CD4-positive, alpha-beta T cell (primary cell): ENCODE measurements around the gene PRR5L. TPM values are rescaled to one million over a fixed set of nuclear protein-coding genes. Genes with fewer than 3 reads are reported as not detected.

Experiments used
- ATAC-seq: fragments of 200-7000 bp; cut with Tn5 transposase; one replicate; pipeline ENCODE4 v1.10.0; 2022; ENCODE audit warnings: mild to moderate bottlenecking; ENCODE audit not compliant: poor library complexity
- CTCF ChIA-PET: fragments of 350-600 bp; sonication (Branson Sonifier 250); formaldehyde crosslinking; loops from one replicate; lab custom pipeline; 2021; ENCODE audit warnings: antibody characterized with exemption, inconsistent platforms; lab: Charles Lee
- POLR2A ChIA-PET: fragments of 350-600 bp; sonication (Branson Sonifier 250); formaldehyde crosslinking; loops from one replicate; lab custom pipeline; 2021; ENCODE audit warnings: antibody characterized with exemption, inconsistent platforms; lab: Charles Lee
- DNase-seq, 14 experiments: peaks; one replicate each; pipeline ENCODE4 v3.0.0-alpha.2; 2013 to 2020; ENCODE audit warnings: mixed read lengths in 2 of 14
- H3K27ac ChIP-seq, 2 donors: one replicate each; pipeline versions ENCODE4 v1.5.1 to v1.7.0; 2013; ENCODE audit warnings: low read length in 2 of 2, low read depth in 1 of 2, mild to moderate bottlenecking in 1 of 2
- H3K27me3 ChIP-seq, 2 experiments: 1 replicate in 1 of 2; 2 replicates in 1 of 2; pipeline versions ENCODE4 v1.6.1 to v1.7.0; 2013; ENCODE audit warnings: low read length in 2 of 2, control low read depth in 1 of 2, mild to moderate bottlenecking in 1 of 2, moderate library complexity in 1 of 2; ENCODE audit not compliant: insufficient read depth in 2 of 2, control insufficient read depth in 1 of 2
- H3K36me3 ChIP-seq: one replicate; pipeline ENCODE4 v1.6.1; 2013; ENCODE audit warnings: low read length, control low read depth; ENCODE audit not compliant: insufficient read depth
- H3K4me1 ChIP-seq: one replicate; pipeline ENCODE4 v1.6.1; 2013; ENCODE audit warnings: low read length, control low read depth; ENCODE audit not compliant: insufficient read depth
- H3K4me3 ChIP-seq: one replicate; pipeline ENCODE4 v1.5.1; 2013; ENCODE audit warnings: mild to moderate bottlenecking, low read length, moderate library complexity
- H3K9me3 ChIP-seq, 2 experiments: 1 replicate in 1 of 2; 2 replicates in 1 of 2; pipeline versions ENCODE4 v1.6.1 to v1.7.0; 2013; ENCODE audit warnings: low read length in 2 of 2, mild to moderate bottlenecking in 2 of 2, control low read depth in 1 of 2, moderate library complexity in 1 of 2; ENCODE audit not compliant: control insufficient read depth in 1 of 2, insufficient read depth in 1 of 2
- H3K27ac Mint-ChIP-seq: one replicate; pipeline ENCODE4 v1.8.0; 2020; ENCODE audit warnings: mixed read lengths
- H3K27me3 Mint-ChIP-seq: one replicate; pipeline ENCODE4 v1.8.0; 2021; ENCODE audit warnings: mixed read lengths
- H3K36me3 Mint-ChIP-seq: one replicate; pipeline ENCODE4 v1.8.0; 2021; ENCODE audit warnings: low read depth, mixed read lengths
- H3K4me1 Mint-ChIP-seq: one replicate; pipeline ENCODE4 v1.8.0; 2021; ENCODE audit warnings: low read depth, mixed read lengths
- H3K4me3 Mint-ChIP-seq: one replicate; pipeline ENCODE4 v1.8.0; 2020; ENCODE audit warnings: mild to moderate bottlenecking, mixed read lengths
- H3K9me3 Mint-ChIP-seq: one replicate; pipeline ENCODE4 v1.8.0; 2020; ENCODE audit warnings: mixed read lengths
- CTCF ChIP-seq: fragments of 200-600 bp; IDR thresholded peaks from one replicate; pipeline ENCODE4 v1.8.0; 2022; ENCODE audit warnings: antibody characterized with exemption, mild to moderate bottlenecking
- intact Hi-C, 2 experiments: fragments of 100-400 bp; cut with DNase I in 1 of 2; cut with micrococcal nuclease in 1 of 2; formaldehyde crosslinking; loops; one replicate each; pipeline versions ENCODE4 v1.15.1 to v1.9.0; 2023 to 2025; cut with DNase I, micrococcal nuclease
- total RNA-seq, 174 experiments: library from RNA in 2 of 174; stranded (reverse) in 2 of 174; gene quantifications; one replicate each; pipeline ENCODE4 v1.2.3 and lab custom pipeline; 2021 to 2026

Gene PRR5L
- total RNA-seq, 2 experiments from 2014 or later = 5.4 to 7.6 TPM

- Mint-ChIP-seq H3K4me3 (no peak overlapping the region), H3K36me3 (peaks cover 73% of the 10 kb centered on the region), H3K27ac (no peak overlapping the region), H3K27me3 (no peaks in the 10 kb centered on the region), H3K9me3 (peaks cover 4% of the 10 kb centered on the region), H3K4me1 (peaks cover 33% of the 10 kb centered on the region)
- Histone ChIP-seq H3K4me3 (no peak overlapping the region), H3K9me3 (peaks cover 0 to 4% of the 10 kb centered on the region in 2 experiments), H3K4me1 (no peaks in the 10 kb centered on the region), H3K27ac (no peak overlapping the region), H3K27me3 (no peaks in the 10 kb centered on the region), H3K36me3 (peaks cover 37% of the 10 kb centered on the region)
- no peak for TF ChIP-seq CTCF
- ChIA-PET CTCF (interaction anchor here (1.4 kb wide), 1 partner anchor 15 kb away, joined by 4 read pairs; no protein-coding TSS in a partner anchor), POLR2A (no interaction called here)
- DNase-seq (no peak), ATAC-seq (no peak)
- intact Hi-C loops = loop anchor here in 1 of 2 experiments (10.0 kb wide), 1 partner anchor 1367 kb away; the partner anchor contains the start of genes APIP and PDHX
Observed at GRCh38 chr11:36281850-36282249, 14.2 kb upstream of the PRR5L start.

GRCh38 chr11:36282926-36283325 is 13.2 kb upstream of the PRR5L start:
- no peak for TF ChIP-seq CTCF
- no peak overlapping the region for H3K4me3 ChIP-seq
- no peak overlapping the region for H3K27ac ChIP-seq
- peaks cover 0 to 4% of the 10 kb centered on the region in 2 experiments for H3K9me3 ChIP-seq
- Mint-ChIP-seq H3K36me3 (peaks cover 63% of the 10 kb centered on the region), H3K9me3 (peaks cover 4% of the 10 kb centered on the region), H3K4me3 (no peak overlapping the region), H3K4me1 (peaks cover 38% of the 10 kb centered on the region), H3K27me3 (no peaks in the 10 kb centered on the region), H3K27ac (no peak overlapping the region)
- DNase-seq (no peak), ATAC-seq (no peak)
- peaks cover 28% of the 10 kb centered on the region for H3K36me3 ChIP-seq
- no peaks in the 10 kb centered on the region for H3K4me1 ChIP-seq
- ChIA-PET CTCF (no interaction called here), POLR2A (no interaction called here)
- intact Hi-C loops = loop anchor here in 1 of 2 experiments (10.0 kb wide), 1 partner anchor 1368 kb away; the partner anchor contains the start of genes APIP and PDHX
- no peaks in the 10 kb centered on the region for H3K27me3 ChIP-seq

- peak in 3 of 14 experiments; percentile 5 to 33 (median 29) for DNase-seq
- peaks cover 46% of the 10 kb centered on the region for H3K4me1 Mint-ChIP-seq
- POLR2A ChIA-PET = no interaction called here
Observed at GRCh38 chr11:36288442-36289225, 7.5 kb upstream of the PRR5L start.

More at GRCh38 chr11:36288442-36289225, 7.5 kb upstream of the PRR5L start:
- Histone ChIP-seq H3K27me3 (no peaks in the 10 kb centered on the region), H3K27ac (no peak overlapping the region), H3K4me3 (peak overlapping the region; percentile 72), H3K36me3 (no peaks in the 10 kb centered on the region), H3K4me1 (peaks cover 11% of the 10 kb centered on the region), H3K9me3 (no peaks in the 10 kb centered on the region)
- Mint-ChIP-seq H3K27ac (peak overlapping the region; percentile 73), H3K36me3 (peaks cover 14% of the 10 kb centered on the region), H3K4me3 (peak overlapping the region; percentile 94), H3K27me3 (no peaks in the 10 kb centered on the region), H3K9me3 (no peaks in the 10 kb centered on the region)
- no peak for TF ChIP-seq CTCF
- ATAC-seq = no peak
- CTCF ChIA-PET = interaction anchor here (0.7 to 1.8 kb wide), 2 partner anchors 204 to 1438 kb away, joined by 3 to 13 read pairs; no protein-coding TSS in a partner anchor
- intact Hi-C loops = loop anchor here in 1 of 2 experiments (10.0 kb wide), 1 partner anchor 1374 kb away; the partner anchor contains the start of genes APIP and PDHX
